OCI-LY7 (cell line): ENCODE data around the gene MAGED2. TPM values are rescaled to one million over a fixed set of nuclear protein-coding genes. Genes with fewer than 3 reads are reported as not detected.

Source experiments
- BruUV-seq: library from RNA; stranded (reverse); fragments of 400-500 nt; replicated peaks from 2 replicates; lab custom pipeline; 2021; lab: Mats Ljungman, UMichigan
- CTCF ChIA-PET: fragments of 300-600 bp; sonication (Branson Sonifier 250); formaldehyde crosslinking; loops from one replicate; lab custom pipeline; 2022; ENCODE audit warnings: antibody characterized with exemption; ENCODE audit not compliant: unreplicated experiment; lab: Charles Lee
- POLR2A ChIA-PET: fragments of 300-600 bp; sonication (Branson Sonifier 250); formaldehyde crosslinking; loops from one replicate; lab custom pipeline; 2022; ENCODE audit warnings: antibody characterized with exemption; lab: Charles Lee
- DNase-seq: peaks from one replicate; pipeline ENCODE4 v3.0.0-alpha.2; 2015; ENCODE audit warnings: low spot score
- H2AFZ ChIP-seq: fragments of 200-600 bp; sonication (generic), shearing (Covaris generic); 2 replicates; pipeline ENCODE4 v1.6.1; 2014; ENCODE audit warnings: mild to moderate bottlenecking, antibody characterized with exemption, low read length, moderate library complexity
- H3K27ac ChIP-seq: fragments of 200-600 bp; sonication (generic); 2 replicates; pipeline ENCODE4 v1.5.1; 2014; ENCODE audit warnings: mixed run types, low read depth, mild to moderate bottlenecking, moderate library complexity, low read length, inconsistent platforms; ENCODE audit not compliant: poor library complexity, severe bottlenecking
- H3K36me3 ChIP-seq: fragments of 200-600 bp; sonication (generic); 2 replicates; pipeline ENCODE4 v1.6.1; 2014; ENCODE audit warnings: mild to moderate bottlenecking, antibody characterized with exemption, low read length, moderate library complexity, mixed read lengths; ENCODE audit not compliant: insufficient read depth
- H3K4me1 ChIP-seq: fragments of 200-600 bp; sonication (generic); 2 replicates; pipeline ENCODE4 v1.5.1; 2014; ENCODE audit warnings: mild to moderate bottlenecking, low read length; ENCODE audit not compliant: insufficient read depth, poor library complexity, severe bottlenecking
- H3K4me2 ChIP-seq: fragments of 200-600 bp; sonication (generic); 2 replicates; pipeline ENCODE4 v1.6.1; 2014; ENCODE audit warnings: mild to moderate bottlenecking, low read length
- H3K4me3 ChIP-seq: fragments of 200-600 bp; sonication (generic); 2 replicates; pipeline ENCODE4 v1.5.1; 2014; ENCODE audit warnings: mild to moderate bottlenecking, low read depth, low read length; ENCODE audit not compliant: poor library complexity, severe bottlenecking
- H3K79me2 ChIP-seq: fragments of 200-600 bp; sonication (generic); 2 replicates; pipeline ENCODE4 v1.6.1; 2016; ENCODE audit warnings: low read depth, mild to moderate bottlenecking, low read length, moderate library complexity, mixed read lengths; ENCODE audit not compliant: insufficient read depth
- H3K9me2 ChIP-seq: fragments of 200-600 bp; sonication (generic); 2 replicates; pipeline ENCODE4 v1.6.1; 2016; ENCODE audit warnings: mild to moderate bottlenecking, low read length, mixed read lengths; ENCODE audit not compliant: insufficient read depth
- H3K9me3 ChIP-seq: fragments of 200-600 bp; sonication (generic); 2 replicates; pipeline ENCODE4 v1.6.1; 2014; ENCODE audit warnings: mild to moderate bottlenecking, mixed run types, low read length, mixed read lengths
- H4K20me1 ChIP-seq: fragments of 200-600 bp; sonication (generic); 2 replicates; pipeline ENCODE4 v1.6.1; 2014; ENCODE audit warnings: mild to moderate bottlenecking, antibody characterized with exemption, low read length, moderate library complexity, mixed read lengths; ENCODE audit not compliant: insufficient read depth
- EZH2phosphoT487 ChIP-seq: fragments of 200-600 bp; sonication (generic); IDR thresholded peaks from 2 replicates; pipeline ENCODE4 v1.6.1; 2018; ENCODE audit warnings: low read depth, borderline replicate concordance, mild to moderate bottlenecking, mixed run types, antibody characterized with exemption, low read length, moderate library complexity, mixed read lengths
- intact Hi-C: fragments of 100-400 bp; cut with micrococcal nuclease; formaldehyde crosslinking; loops from one replicate; pipeline ENCODE4 v1.10.0; 2022; ENCODE audit not compliant: unreplicated experiment
- total RNA-seq, 2 experiments: library from RNA; depleted of rRNA in 1 of 2; stranded (reverse); fragments of >200 nt in 1 of 2; shearing (Covaris generic) in 1 of 2; gene quantifications; 2 replicates each; pipeline ENCODE4 v1.2.3, GENCODE V29; 2014 to 2022
- TF ChIP-seq, protein P1 (sequence below): fragments of 200-600 bp; sonication (generic); conservative IDR thresholded peaks from 2 replicates; pipeline ENCODE4 v1.5.1; 2014; ENCODE audit warnings: mild to moderate bottlenecking, antibody characterized with exemption, low read length, moderate library complexity, mixed read lengths

Gene MAGED2
- total RNA-seq, 2 experiments from 2014 or later: 27.1 to 48.3 TPM

- TF ChIP-seq, protein P1, sequence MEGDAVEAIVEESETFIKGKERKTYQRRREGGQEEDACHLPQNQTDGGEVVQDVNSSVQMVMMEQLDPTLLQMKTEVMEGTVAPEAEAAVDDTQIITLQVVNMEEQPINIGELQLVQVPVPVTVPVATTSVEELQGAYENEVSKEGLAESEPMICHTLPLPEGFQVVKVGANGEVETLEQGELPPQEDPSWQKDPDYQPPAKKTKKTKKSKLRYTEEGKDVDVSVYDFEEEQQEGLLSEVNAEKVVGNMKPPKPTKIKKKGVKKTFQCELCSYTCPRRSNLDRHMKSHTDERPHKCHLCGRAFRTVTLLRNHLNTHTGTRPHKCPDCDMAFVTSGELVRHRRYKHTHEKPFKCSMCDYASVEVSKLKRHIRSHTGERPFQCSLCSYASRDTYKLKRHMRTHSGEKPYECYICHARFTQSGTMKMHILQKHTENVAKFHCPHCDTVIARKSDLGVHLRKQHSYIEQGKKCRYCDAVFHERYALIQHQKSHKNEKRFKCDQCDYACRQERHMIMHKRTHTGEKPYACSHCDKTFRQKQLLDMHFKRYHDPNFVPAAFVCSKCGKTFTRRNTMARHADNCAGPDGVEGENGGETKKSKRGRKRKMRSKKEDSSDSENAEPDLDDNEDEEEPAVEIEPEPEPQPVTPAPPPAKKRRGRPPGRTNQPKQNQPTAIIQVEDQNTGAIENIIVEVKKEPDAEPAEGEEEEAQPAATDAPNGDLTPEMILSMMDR: no peak
- TF ChIP-seq EZH2phosphoT487: no peak
- Histone ChIP-seq H4K20me1 (no peaks in the 10 kb centered on the region), H3K4me2 (no peak overlapping the region), H3K79me2 (no peaks in the 10 kb centered on the region), H3K36me3 (no peaks in the 10 kb centered on the region), H3K27ac (no peak overlapping the region), H3K9me3 (no peaks in the 10 kb centered on the region), H2AFZ (no peak overlapping the region), H3K4me1 (no peaks in the 10 kb centered on the region), H3K4me3 (no peak overlapping the region), H3K9me2 (no peaks in the 10 kb centered on the region)
- ChIA-PET CTCF (no interaction called here), POLR2A (interaction anchor here (0.8 kb wide), 1 partner anchor 602 kb away, joined by 3 read pairs; no protein-coding TSS in a partner anchor)
- DNase-seq: no peak
- intact Hi-C loops: no loop called here
- no TSS peak for BruUV-seq
These were observed 13.5 kb upstream of the MAGED2 start for GRCh38 chrX:54794028-54794427.

GRCh38 chrX:54794795-54795194 lies 12.8 kb upstream of the MAGED2 start:
- CTCF ChIA-PET: no interaction called here
- Histone ChIP-seq H3K79me2 (no peaks in the 10 kb centered on the region), H3K4me2 (no peak overlapping the region), H3K4me3 (no peak overlapping the region), H3K9me3 (no peaks in the 10 kb centered on the region), H3K27ac (no peak overlapping the region), H4K20me1 (no peaks in the 10 kb centered on the region), H2AFZ (no peak overlapping the region), H3K4me1 (no peaks in the 10 kb centered on the region), H3K36me3 (no peaks in the 10 kb centered on the region), H3K9me2 (no peaks in the 10 kb centered on the region)
- no TSS peak for BruUV-seq
- POLR2A ChIA-PET: no interaction called here
- TF ChIP-seq, protein P1: no peak
- no peak for TF ChIP-seq EZH2phosphoT487
- DNase-seq: no peak
- intact Hi-C loops: no loop called here

DNA sequence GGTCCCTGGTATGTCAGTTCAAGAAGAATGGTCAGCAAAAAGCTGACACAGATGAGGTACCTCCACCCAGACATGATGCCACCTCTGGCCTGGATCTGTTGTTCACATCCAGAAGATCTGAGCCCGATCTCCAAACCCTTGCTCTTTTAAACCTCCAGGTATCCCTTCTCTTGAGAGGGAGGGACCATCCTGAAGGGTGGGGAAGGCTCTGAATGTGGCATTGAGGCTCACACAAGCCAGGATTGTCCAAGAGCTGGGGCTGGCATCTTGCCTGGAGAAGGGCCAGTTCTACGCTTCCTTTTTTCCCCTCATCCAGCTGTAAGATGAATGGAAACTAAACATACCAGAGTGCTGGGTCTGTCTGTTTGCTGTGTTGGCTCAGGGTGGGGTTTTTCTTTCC lies 9.4 kb upstream of the MAGED2 start, which contains the start of gene ITIH6:
ITIH6 (minus strand) TSS at position 119 of the 400 bp plus-strand sequence; CDS start at position 74, 45 bp downstream.
- H3K4me3 ChIP-seq: no peak within 1 kb of the TSS
- ChIA-PET CTCF (no interaction called here), POLR2A (no interaction called here)
- H3K27ac ChIP-seq: no peak within 1 kb of the TSS
- no peak for TF ChIP-seq EZH2phosphoT487
- TF ChIP-seq, protein P1: no peak
- no peaks in the 10 kb centered on the region for H4K20me1 ChIP-seq
- DNase-seq: no peak
- no peak within 1 kb of the TSS for H2AFZ ChIP-seq
- H3K79me2 ChIP-seq: no peaks in the 10 kb centered on the region
- no peaks in the 10 kb centered on the region for H3K9me3 ChIP-seq
- BruUV-seq: no TSS peak
- no peak within 1 kb of the TSS for H3K4me2 ChIP-seq
- no peaks in the 10 kb centered on the region for H3K4me1 ChIP-seq
- intact Hi-C loops: no loop called here
- H3K9me2 ChIP-seq: no peaks in the 10 kb centered on the region
- no peaks in the 10 kb centered on the region for H3K36me3 ChIP-seq
